Measurements from ENCODE around the gene MCEMP1.

Gene MCEMP1

GRCh38 chr19:7706955-7707456, 30.1 kb downstream of the MCEMP1 start:
- TF ChIP-seq CTCF (IDR thresholded peaks at IDR 0.05; ENCODE audit: low read depth, low read length) = no peak

GRCh38 chr19:7709932-7710460, 33.1 kb downstream of the MCEMP1 start:
- no peak overlapping the region for H3K4me3 ChIP-seq (ENCODE audit: low read depth, low read length)
- TF ChIP-seq CTCF (IDR thresholded peaks at IDR 0.05; ENCODE audit: low read depth, low read length) = no peak

More at GRCh38 chr19:7706955-7707456, 30.1 kb downstream of the MCEMP1 start:
- H3K4me3 ChIP-seq (ENCODE audit: low read depth, low read length) = no peak overlapping the region

GRCh38 chr19:7710616-7711015, 33.7 kb downstream of the MCEMP1 start:
- TF ChIP-seq CTCF (IDR thresholded peaks at IDR 0.05; ENCODE audit: low read depth, low read length) = no peak
- H3K4me3 ChIP-seq (ENCODE audit: low read depth, low read length) = no peak overlapping the region

GRCh38 chr19:7715671-7716070, 38.8 kb downstream of the MCEMP1 start:
- TF ChIP-seq CTCF (IDR thresholded peaks at IDR 0.05; ENCODE audit: low read depth, low read length) = no peak
- no peak overlapping the region for H3K4me3 ChIP-seq (ENCODE audit: low read depth, low read length)

GRCh38 chr19:7716762-7717161, 39.9 kb downstream of the MCEMP1 start:
- H3K4me3 ChIP-seq (ENCODE audit: low read depth, low read length) = no peak overlapping the region

GRCh38 chr19:7718668-7719067, 41.8 kb downstream of the MCEMP1 start:
- no peak for TF ChIP-seq CTCF (IDR thresholded peaks at IDR 0.05; ENCODE audit: low read depth, low read length)
- no peak overlapping the region for H3K4me3 ChIP-seq (ENCODE audit: low read depth, low read length)

More at GRCh38 chr19:7716762-7717161, 39.9 kb downstream of the MCEMP1 start:
- no peak for TF ChIP-seq CTCF (IDR thresholded peaks at IDR 0.05; ENCODE audit: low read depth, low read length)

- H3K4me3 ChIP-seq (ENCODE audit: low read depth, low read length) = no peak overlapping the region
- TF ChIP-seq CTCF (IDR thresholded peaks at IDR 0.05; ENCODE audit: low read depth, low read length) = no peak
Observed at GRCh38 chr19:7720351-7720750, 43.5 kb downstream of the MCEMP1 start.
